ENCODE measurements around the gene ENC1. TPM values are rescaled to one million over a fixed set of nuclear protein-coding genes. Genes with fewer than 3 reads are reported as not detected.

Gene ENC1
- polyA plus RNA-seq, 3 donors = 6.9 to 9.9 (median 9.6) TPM

- no peak overlapping the region for H3K27ac ChIP-seq (ENCODE audit: low read depth in 1 of 2, low read length in 2 of 2)
- DNase-seq = no peak
- H3K79me2 ChIP-seq (ENCODE audit: insufficient read depth, low read length) = no peaks in the 10 kb centered on the region
- no peaks in the 10 kb centered on the region for H4K20me1 ChIP-seq (ENCODE audit: insufficient read depth, low read length)
- no CpG with 5 or more reads among the region's 4 CpGs for WGBS (ENCODE audit: insufficient coverage)
- H3K4me3 ChIP-seq (replicated peaks in 1 of 3; ENCODE audit: low read depth in 2 of 3, low read length in 3 of 3) = no peak overlapping the region
- intact Hi-C loops (cut with micrococcal nuclease) = no loop called here
- H3K4me1 Mint-ChIP-seq = peaks cover 15% of the 10 kb centered on the region
- peaks cover 1 to 3% (median 1%) of the 10 kb centered on the region in 3 donors for H3K27me3 Mint-ChIP-seq (ENCODE audit: low read depth in 3 of 3)
- no peaks in the 10 kb centered on the region for H3K27me3 ChIP-seq (ENCODE audit: control insufficient read depth in 2 of 2, insufficient read depth in 2 of 2, low read length in 2 of 2)
- H3K27ac Mint-ChIP-seq = no peak overlapping the region
- peaks cover 0 to 2% (median 0%) of the 10 kb centered on the region in 7 donors for H3K9me3 Mint-ChIP-seq
- no peak overlapping the region for H3K9ac ChIP-seq (ENCODE audit: insufficient read depth, low read length, poor library complexity, severe bottlenecking)
- no peaks in the 10 kb centered on the region for H3K9me3 ChIP-seq (replicated peaks in 1 of 2; ENCODE audit: control insufficient read depth in 1 of 2, insufficient read depth in 1 of 2, low read length in 2 of 2)
- H3K4me1 ChIP-seq (ENCODE audit: control insufficient read depth in 1 of 2, insufficient read depth in 2 of 2, low read length in 2 of 2) = peaks cover 3 to 6% of the 10 kb centered on the region in 2 donors
- no peaks in the 10 kb centered on the region for H3K36me3 Mint-ChIP-seq
- no peaks in the 10 kb centered on the region for H3K36me3 ChIP-seq (replicated peaks in 1 of 2; ENCODE audit: control insufficient read depth in 1 of 2, insufficient read depth in 2 of 2, low read length in 2 of 2)
- no peak overlapping the region for H3K4me3 Mint-ChIP-seq
- TF ChIP-seq, protein P1, sequence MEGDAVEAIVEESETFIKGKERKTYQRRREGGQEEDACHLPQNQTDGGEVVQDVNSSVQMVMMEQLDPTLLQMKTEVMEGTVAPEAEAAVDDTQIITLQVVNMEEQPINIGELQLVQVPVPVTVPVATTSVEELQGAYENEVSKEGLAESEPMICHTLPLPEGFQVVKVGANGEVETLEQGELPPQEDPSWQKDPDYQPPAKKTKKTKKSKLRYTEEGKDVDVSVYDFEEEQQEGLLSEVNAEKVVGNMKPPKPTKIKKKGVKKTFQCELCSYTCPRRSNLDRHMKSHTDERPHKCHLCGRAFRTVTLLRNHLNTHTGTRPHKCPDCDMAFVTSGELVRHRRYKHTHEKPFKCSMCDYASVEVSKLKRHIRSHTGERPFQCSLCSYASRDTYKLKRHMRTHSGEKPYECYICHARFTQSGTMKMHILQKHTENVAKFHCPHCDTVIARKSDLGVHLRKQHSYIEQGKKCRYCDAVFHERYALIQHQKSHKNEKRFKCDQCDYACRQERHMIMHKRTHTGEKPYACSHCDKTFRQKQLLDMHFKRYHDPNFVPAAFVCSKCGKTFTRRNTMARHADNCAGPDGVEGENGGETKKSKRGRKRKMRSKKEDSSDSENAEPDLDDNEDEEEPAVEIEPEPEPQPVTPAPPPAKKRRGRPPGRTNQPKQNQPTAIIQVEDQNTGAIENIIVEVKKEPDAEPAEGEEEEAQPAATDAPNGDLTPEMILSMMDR (IDR thresholded peaks at IDR 0.05) = no peak
- H2AFZ ChIP-seq (ENCODE audit: insufficient read depth, low read depth, low read length, poor library complexity, severe bottlenecking) = no peak overlapping the region
- H3K4me2 ChIP-seq (replicated peaks; ENCODE audit: extremely low read depth, low read length, poor library complexity, severe bottlenecking) = no peak overlapping the region
Measured at GRCh38 chr5:74587300-74587699, 53.2 kb downstream of the ENC1 start.

DNA sequence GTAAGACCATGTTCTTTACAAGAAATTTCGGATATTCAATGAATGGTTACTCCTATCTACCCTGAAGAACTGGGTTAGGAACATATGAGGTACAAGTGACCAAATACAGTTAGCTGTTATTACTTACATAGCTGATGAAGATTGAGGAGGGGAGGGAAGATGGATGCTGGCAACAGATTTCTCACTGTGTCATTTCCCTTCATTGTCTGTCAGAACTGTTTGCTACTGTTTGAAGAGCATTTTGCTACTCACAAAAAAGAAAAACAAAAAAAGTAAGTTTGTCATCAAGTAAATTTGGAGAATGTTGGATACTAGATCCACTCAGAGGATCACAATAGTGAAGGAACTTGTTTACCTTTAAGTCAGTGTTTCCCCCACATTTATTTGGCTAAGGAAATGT, 53.7 kb downstream of the ENC1 start:
- intact Hi-C loops (cut with micrococcal nuclease) = no loop called here
- Histone ChIP-seq H2AFZ (ENCODE audit: insufficient read depth, low read depth, low read length, poor library complexity, severe bottlenecking) (no peak overlapping the region), H3K79me2 (ENCODE audit: insufficient read depth, low read length) (no peaks in the 10 kb centered on the region), H3K4me2 (replicated peaks; ENCODE audit: extremely low read depth, low read length, poor library complexity, severe bottlenecking) (no peak overlapping the region), H4K20me1 (ENCODE audit: insufficient read depth, low read length) (no peaks in the 10 kb centered on the region), H3K4me1 (ENCODE audit: control insufficient read depth in 1 of 2, insufficient read depth in 2 of 2, low read length in 2 of 2) (peaks cover 1 to 2% of the 10 kb centered on the region in 2 donors), H3K36me3 (replicated peaks in 1 of 2; ENCODE audit: control insufficient read depth in 1 of 2, insufficient read depth in 2 of 2, low read length in 2 of 2) (no peaks in the 10 kb centered on the region), H3K9ac (ENCODE audit: insufficient read depth, low read length, poor library complexity, severe bottlenecking) (no peak overlapping the region), H3K9me3 (replicated peaks in 1 of 2; ENCODE audit: control insufficient read depth in 1 of 2, insufficient read depth in 1 of 2, low read length in 2 of 2) (no peaks in the 10 kb centered on the region), H3K4me3 (replicated peaks in 1 of 3; ENCODE audit: low read depth in 2 of 3, low read length in 3 of 3) (no peak overlapping the region), H3K27ac (ENCODE audit: low read depth in 1 of 2, low read length in 2 of 2) (no peak overlapping the region), H3K27me3 (ENCODE audit: control insufficient read depth in 2 of 2, insufficient read depth in 2 of 2, low read length in 2 of 2) (no peaks in the 10 kb centered on the region)
- Mint-ChIP-seq H3K27me3 (ENCODE audit: low read depth in 3 of 3) (peaks cover 1 to 4% (median 3%) of the 10 kb centered on the region in 3 donors), H3K36me3 (no peaks in the 10 kb centered on the region), H3K4me3 (no peak overlapping the region), H3K9me3 (peaks cover 0 to 2% (median 0%) of the 10 kb centered on the region in 7 donors), H3K27ac (no peak overlapping the region), H3K4me1 (peaks cover 12% of the 10 kb centered on the region)
- WGBS (ENCODE audit: insufficient coverage) = no CpG with 5 or more reads among the region's 1 CpG
- DNase-seq = no peak
- TF ChIP-seq, protein P1 (IDR thresholded peaks at IDR 0.05) = no peak
